Parathyroid adenoma (tissue), 2 donors: ENCODE results near the gene ZNF260.

ENCODE experiments used
- H2AFZ ChIP-seq: fragments of 300-600 bp; sonication (generic); one replicate; pipeline ENCODE4 v1.7.0; 2017; ENCODE audit warnings: antibody characterized with exemption, mild to moderate bottlenecking
- H3K27ac ChIP-seq: fragments of 300-600 bp; sonication (generic); one replicate; pipeline ENCODE4 v1.7.0; 2017
- H3K27me3 ChIP-seq: fragments of 300-600 bp; sonication (generic); one replicate; pipeline ENCODE4 v1.7.0; 2017; ENCODE audit warnings: low read length; ENCODE audit not compliant: control insufficient read depth, insufficient read depth
- H3K36me3 ChIP-seq: fragments of 300-600 bp; sonication (generic); one replicate; pipeline ENCODE4 v1.7.0; 2017; ENCODE audit warnings: low read length; ENCODE audit not compliant: control insufficient read depth, insufficient read depth
- H3K4me1 ChIP-seq: fragments of 300-600 bp; sonication (generic); one replicate; pipeline ENCODE4 v1.7.0; 2017; ENCODE audit warnings: control low read depth
- H3K4me2 ChIP-seq: fragments of 300-600 bp; sonication (generic); one replicate; pipeline ENCODE4 v1.7.0; 2017; ENCODE audit warnings: low read length
- H3K4me3 ChIP-seq: fragments of 300-600 bp; sonication (generic); one replicate; pipeline ENCODE4 v1.7.0; 2017; ENCODE audit warnings: low read depth, low read length
- H3K79me2 ChIP-seq: fragments of 300-600 bp; sonication (generic); one replicate; pipeline ENCODE4 v1.7.0; 2017; ENCODE audit warnings: control low read depth
- H3K9ac ChIP-seq: fragments of 300-600 bp; sonication (generic); one replicate; pipeline ENCODE4 v1.7.0; 2017; ENCODE audit warnings: mild to moderate bottlenecking
- H3K9me3 ChIP-seq: fragments of 300-600 bp; sonication (generic); one replicate; pipeline ENCODE4 v1.7.0; 2017; ENCODE audit warnings: low read length; ENCODE audit not compliant: control insufficient read depth
- TF ChIP-seq, protein P1 (sequence below): fragments of 300-600 bp; sonication (generic); IDR thresholded peaks from one replicate; pipeline ENCODE4 v1.7.0; 2017; ENCODE audit warnings: antibody characterized with exemption, mild to moderate bottlenecking
- donor health status: primary hyperparathyroidism.

The ZNF260 gene

DNA sequence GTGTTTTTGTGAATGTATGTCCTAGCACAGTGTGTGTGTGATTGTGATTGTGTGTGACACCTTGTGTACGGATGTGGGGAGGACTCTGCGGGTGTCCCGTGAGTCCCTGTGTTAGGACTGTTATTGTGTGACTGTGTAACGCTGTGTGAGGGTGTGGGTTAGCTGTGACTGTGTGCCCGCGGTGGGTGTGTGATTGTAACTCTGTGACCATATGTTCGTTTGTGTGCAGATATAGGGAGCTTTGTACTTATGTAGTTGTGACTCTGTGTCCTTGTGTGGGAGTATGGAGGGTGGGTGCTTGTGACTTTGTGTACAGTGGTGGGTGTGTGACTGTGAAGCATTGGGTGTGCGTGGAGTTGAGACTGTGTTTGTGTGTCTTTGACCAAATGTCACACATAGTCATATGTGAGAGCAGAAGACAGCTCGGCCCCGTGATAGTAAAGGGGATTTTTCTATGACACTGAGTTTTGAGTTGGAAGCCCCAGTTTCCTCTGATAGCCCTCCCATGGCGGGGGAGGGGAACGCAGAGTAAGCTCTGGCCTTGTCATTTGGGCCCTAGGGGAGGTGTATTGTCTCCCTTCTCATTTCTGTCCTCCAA lies 949 bp upstream of the ZNF260 start:
- Histone ChIP-seq H3K4me3 (peak overlapping the region; percentile 92), H3K27me3 (no peaks in the 10 kb centered on the region), H3K9me3 (no peaks in the 10 kb centered on the region), H3K79me2 (peaks cover 15% of the 10 kb centered on the region), H3K4me1 (no peaks in the 10 kb centered on the region), H3K27ac (peak overlapping the region; percentile 89), H3K36me3 (no peaks in the 10 kb centered on the region), H3K9ac (peak overlapping the region; percentile 4), H3K4me2 (peak overlapping the region; percentile 67), H2AFZ (peak overlapping the region; percentile 96)
- TF ChIP-seq, protein P1, sequence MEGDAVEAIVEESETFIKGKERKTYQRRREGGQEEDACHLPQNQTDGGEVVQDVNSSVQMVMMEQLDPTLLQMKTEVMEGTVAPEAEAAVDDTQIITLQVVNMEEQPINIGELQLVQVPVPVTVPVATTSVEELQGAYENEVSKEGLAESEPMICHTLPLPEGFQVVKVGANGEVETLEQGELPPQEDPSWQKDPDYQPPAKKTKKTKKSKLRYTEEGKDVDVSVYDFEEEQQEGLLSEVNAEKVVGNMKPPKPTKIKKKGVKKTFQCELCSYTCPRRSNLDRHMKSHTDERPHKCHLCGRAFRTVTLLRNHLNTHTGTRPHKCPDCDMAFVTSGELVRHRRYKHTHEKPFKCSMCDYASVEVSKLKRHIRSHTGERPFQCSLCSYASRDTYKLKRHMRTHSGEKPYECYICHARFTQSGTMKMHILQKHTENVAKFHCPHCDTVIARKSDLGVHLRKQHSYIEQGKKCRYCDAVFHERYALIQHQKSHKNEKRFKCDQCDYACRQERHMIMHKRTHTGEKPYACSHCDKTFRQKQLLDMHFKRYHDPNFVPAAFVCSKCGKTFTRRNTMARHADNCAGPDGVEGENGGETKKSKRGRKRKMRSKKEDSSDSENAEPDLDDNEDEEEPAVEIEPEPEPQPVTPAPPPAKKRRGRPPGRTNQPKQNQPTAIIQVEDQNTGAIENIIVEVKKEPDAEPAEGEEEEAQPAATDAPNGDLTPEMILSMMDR, result no peak

DNA sequence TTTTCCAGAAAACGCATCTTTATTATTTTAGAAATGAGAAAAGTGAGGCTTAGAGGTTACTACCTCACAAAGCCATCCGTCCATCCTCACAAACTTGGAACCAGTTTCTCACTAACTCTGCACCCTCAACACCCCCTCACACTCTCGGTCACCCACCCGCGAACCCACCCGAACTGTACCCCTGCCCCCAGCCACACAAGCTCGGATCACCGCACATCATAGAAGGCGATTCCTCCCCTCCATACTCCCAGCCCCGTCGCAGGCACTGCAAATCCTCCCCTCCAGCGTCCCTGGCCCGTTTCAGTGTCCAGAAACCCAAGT lies 238 bp downstream of the ZNF260 start:
- Histone ChIP-seq H3K27me3 (no peaks in the 10 kb centered on the region), H3K4me2 (peak overlapping the region; percentile 67), H2AFZ (peak overlapping the region; percentile 96), H3K36me3 (no peaks in the 10 kb centered on the region), H3K9ac (peak overlapping the region; percentile 39), H3K9me3 (no peaks in the 10 kb centered on the region), H3K79me2 (peaks cover 15% of the 10 kb centered on the region), H3K4me1 (no peaks in the 10 kb centered on the region), H3K27ac (peak overlapping the region; percentile 89), H3K4me3 (peak overlapping the region; percentile 92)
- TF ChIP-seq, protein P1, result no peak

DNA sequence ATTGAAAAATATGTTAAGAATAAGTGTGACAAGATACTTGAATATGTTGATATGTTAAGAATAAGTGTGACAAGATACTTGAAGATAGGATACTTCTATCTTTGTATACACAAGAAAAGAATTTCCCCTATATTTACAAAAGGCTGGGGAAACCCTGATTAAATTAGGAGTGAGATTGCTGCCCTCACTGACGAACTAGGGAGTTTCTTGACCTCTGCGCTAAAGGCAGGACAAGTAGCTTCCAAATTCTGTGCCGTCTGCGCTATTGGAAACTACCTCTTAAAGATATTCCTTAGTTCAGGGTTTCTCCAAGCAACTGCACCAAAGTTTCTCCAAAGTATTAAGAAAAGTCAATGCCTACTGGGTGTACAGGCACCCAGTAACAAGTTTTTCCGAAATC lies 730 bp downstream of the ZNF260 start:
- H3K4me2 ChIP-seq, result peak overlapping the region; percentile 67
- peak overlapping the region; percentile 92 for H3K4me3 ChIP-seq
- H3K36me3 ChIP-seq, result no peaks in the 10 kb centered on the region
- no peak overlapping the region for H3K9ac ChIP-seq
- H3K79me2 ChIP-seq, result peaks cover 15% of the 10 kb centered on the region
- no peaks in the 10 kb centered on the region for H3K27me3 ChIP-seq
- TF ChIP-seq, protein P1, result no peak
- no peaks in the 10 kb centered on the region for H3K4me1 ChIP-seq
- peak overlapping the region; percentile 96 for H2AFZ ChIP-seq
- no peak overlapping the region for H3K27ac ChIP-seq
- H3K9me3 ChIP-seq, result no peaks in the 10 kb centered on the region

GRCh38 chr19:36526581-36526980 lies 1.5 kb downstream of the ZNF260 start:
- peaks cover 15% of the 10 kb centered on the region for H3K79me2 ChIP-seq
- no peaks in the 10 kb centered on the region for H3K27me3 ChIP-seq
- H3K4me3 ChIP-seq, result no peak overlapping the region
- no peak overlapping the region for H2AFZ ChIP-seq
- no peak overlapping the region for H3K9ac ChIP-seq
- H3K36me3 ChIP-seq, result no peaks in the 10 kb centered on the region
- TF ChIP-seq, protein P1, result no peak
- H3K9me3 ChIP-seq, result no peaks in the 10 kb centered on the region
- no peak overlapping the region for H3K27ac ChIP-seq
- H3K4me1 ChIP-seq, result no peaks in the 10 kb centered on the region
- no peak overlapping the region for H3K4me2 ChIP-seq

DNA sequence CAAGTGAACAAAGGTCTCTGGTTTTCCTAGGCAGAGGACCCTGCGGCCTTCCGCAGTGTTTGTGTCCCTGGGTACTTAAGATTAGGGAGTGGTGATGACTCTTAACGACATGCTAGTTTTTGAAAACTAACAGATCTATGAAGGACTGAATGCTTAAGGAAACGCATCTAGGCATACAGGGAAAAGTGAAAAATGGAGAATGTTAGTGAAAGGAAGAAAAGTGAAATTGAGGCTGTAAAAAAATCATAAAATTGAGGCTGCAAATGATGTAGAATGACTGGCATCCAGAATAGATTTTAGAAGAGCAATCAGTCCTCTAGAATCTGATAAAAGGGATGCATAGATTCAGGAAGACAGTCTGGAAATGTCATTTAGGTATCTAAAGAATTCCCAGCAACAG lies 3.5 kb downstream of the ZNF260 start:
- no peaks in the 10 kb centered on the region for H3K36me3 ChIP-seq
- no peaks in the 10 kb centered on the region for H3K9me3 ChIP-seq
- H3K4me3 ChIP-seq, result no peak overlapping the region

More for the DNA sequence above, 3.5 kb downstream of the ZNF260 start:
- H3K27me3 ChIP-seq, result no peaks in the 10 kb centered on the region
- H3K4me2 ChIP-seq, result no peak overlapping the region
- peaks cover 15% of the 10 kb centered on the region for H3K79me2 ChIP-seq
- TF ChIP-seq, protein P1, result no peak
- no peak overlapping the region for H3K9ac ChIP-seq
- H2AFZ ChIP-seq, result no peak overlapping the region
- H3K4me1 ChIP-seq, result no peaks in the 10 kb centered on the region
- no peak overlapping the region for H3K27ac ChIP-seq
